Left colon (tissue), 2 donors: Measurements from ENCODE around the gene UGT1A7. TPM values are rescaled to one million over a fixed set of nuclear protein-coding genes. Genes with fewer than 3 reads are reported as not detected.

Experiments
- ATAC-seq: fragments of 200-7000 bp; cut with Tn5 transposase; one replicate; pipeline ENCODE4 v1.9.1; 2020; ENCODE audit warnings: mild to moderate bottlenecking, moderate library complexity
- DNase-seq, 2 donors: peaks; one replicate each; pipeline ENCODE4 v3.0.0-alpha.2; 2020
- intact Hi-C, 2 donors: fragments of 100-400 bp; cut with DNase I in 1 of 2; cut with micrococcal nuclease in 1 of 2; formaldehyde crosslinking; loops; one replicate each; pipeline versions ENCODE4 v1.11.2 to v1.14.0; 2022; cut with DNase I, micrococcal nuclease
- total RNA-seq, 2 donors: library from RNA; stranded (reverse); fragmentation: NEBNext Ultra II Directional; extraction: Animal tissue kit (Norgen Biotek cat#: 25700); gene quantifications; one replicate each; pipeline ENCODE4 v1.2.1, GENCODE V29; 2021
- donor health status: DM: no; HTN: no; CAD: no.
- donor health status: DM: yes; HTN: yes; CAD: no.

The UGT1A7 gene
- total RNA-seq, 2 donors from 2014 or later: 5.6 to 6.8 TPM

- DNase-seq (no peak), ATAC-seq (no peak)
- intact Hi-C loops: no loop called here
Observed at GRCh38 chr2:233789554-233789953, 107.9 kb downstream of the UGT1A7 start.

DNA sequence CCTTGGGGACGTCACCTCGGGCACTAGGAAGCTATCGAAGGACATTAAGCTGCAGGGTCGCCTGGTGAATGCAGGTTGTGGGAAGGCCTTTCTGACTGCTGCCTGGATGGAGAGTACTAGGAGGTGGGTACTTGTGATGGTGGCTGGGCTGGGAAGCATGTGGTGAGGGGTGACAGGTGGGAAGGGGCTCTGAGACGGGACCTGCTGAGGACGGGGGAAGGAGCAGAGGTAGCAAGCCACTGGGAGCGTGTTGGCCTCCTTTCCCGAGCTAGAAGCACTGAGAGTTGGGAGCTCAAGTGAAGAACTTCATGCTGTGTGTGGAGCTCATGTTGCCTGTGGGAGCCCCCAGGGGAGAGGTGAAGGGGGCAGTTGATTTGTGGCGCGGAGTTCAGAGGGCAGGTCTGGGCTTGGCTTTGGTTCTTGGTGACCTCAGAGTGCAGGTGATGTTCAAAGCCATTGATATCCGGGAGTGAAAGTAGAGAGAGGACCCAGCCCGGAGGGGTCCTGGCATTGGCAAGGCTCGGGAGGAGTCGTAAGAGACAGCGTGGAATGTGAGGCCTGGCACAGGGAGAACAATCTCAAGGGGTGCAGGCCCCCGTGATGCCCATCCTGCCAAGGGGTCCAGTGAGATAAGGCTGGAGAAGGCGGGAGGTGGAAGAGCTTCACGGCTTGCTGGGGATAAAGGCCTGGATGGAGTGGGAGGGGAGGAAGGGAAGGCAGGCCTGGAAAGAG is 109.6 kb downstream of the UGT1A7 start:
- DNase-seq (no peak), ATAC-seq (no peak)
- intact Hi-C loops: no loop called here

GRCh38 chr2:233791883-233792329 is 110.2 kb downstream of the UGT1A7 start:
- intact Hi-C loops: no loop called here
- no peak for DNase-seq
- no peak for ATAC-seq

DNA sequence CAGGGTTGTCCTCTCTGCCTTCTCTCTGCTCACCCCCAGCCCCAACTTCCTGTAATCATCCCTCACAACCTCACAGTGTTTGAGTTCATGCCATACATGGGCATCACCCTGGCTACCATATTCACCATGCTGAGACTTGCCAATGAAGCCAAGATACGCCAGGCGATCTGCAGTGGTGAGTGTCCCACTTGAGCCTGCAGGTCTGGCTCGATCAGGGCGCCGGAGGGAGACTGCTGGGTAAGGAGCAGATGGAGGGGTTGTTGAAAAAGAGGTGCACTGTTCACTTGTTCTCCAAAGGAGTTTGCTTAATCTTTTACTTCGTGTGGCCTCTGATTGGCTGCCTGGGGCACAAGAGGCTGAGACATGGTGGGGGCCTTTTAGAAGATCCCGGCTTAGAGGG is 111.0 kb downstream of the UGT1A7 start:
- intact Hi-C loops: no loop called here
- no peak for ATAC-seq
- DNase-seq: no peak

GRCh38 chr2:233793465-233794127 is 111.9 kb downstream of the UGT1A7 start:
- intact Hi-C loops: no loop called here
- DNase-seq: no peak
- ATAC-seq: no peak

- no peak for ATAC-seq
- intact Hi-C loops: no loop called here
- no peak for DNase-seq
Observed at GRCh38 chr2:233794128-233794658, 112.5 kb downstream of the UGT1A7 start.

- no peak for ATAC-seq
- intact Hi-C loops: no loop called here
- no peak for DNase-seq
Observed at GRCh38 chr2:233795735-233796171, 114.1 kb downstream of the UGT1A7 start.

GRCh38 chr2:233796254-233796653 is 114.6 kb downstream of the UGT1A7 start:
- intact Hi-C loops: no loop called here
- ATAC-seq: no peak
- no peak for DNase-seq

- no peak for ATAC-seq
- intact Hi-C loops: no loop called here
- DNase-seq: no peak
Observed at GRCh38 chr2:233798335-233799086, 116.8 kb downstream of the UGT1A7 start.

DNA sequence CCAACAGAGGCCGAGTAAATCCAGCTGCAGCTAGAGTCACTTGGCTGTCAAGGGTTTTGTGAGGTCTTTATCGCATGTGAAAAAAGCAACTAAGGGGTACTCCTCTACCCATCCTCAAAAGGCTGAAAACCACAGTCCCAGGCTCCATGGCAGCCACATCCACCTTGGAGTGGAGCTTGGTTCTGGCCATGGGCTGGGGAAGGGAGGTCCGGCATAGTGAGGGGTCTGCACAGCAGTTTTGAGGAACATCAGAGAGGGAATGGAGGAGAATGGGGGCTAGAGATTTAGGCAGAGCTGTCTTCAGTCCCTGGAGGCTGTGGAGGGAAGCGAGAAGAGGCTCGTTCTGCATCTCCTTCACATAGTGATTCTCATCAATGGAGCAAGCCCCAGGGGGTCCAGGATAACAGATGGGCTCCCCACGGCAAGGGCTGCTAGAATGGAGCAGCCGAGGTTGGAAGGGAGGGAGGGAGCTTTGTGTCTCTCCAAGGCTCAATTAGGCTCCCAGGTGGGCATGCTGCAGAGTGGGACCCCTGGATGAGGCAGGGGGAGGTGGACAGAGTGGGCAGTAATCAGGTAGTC is 117.5 kb downstream of the UGT1A7 start:
- DNase-seq (no peak), ATAC-seq (no peak)
- intact Hi-C loops: no loop called here

- intact Hi-C loops: no loop called here
- DNase-seq: no peak
Observed at GRCh38 chr2:233799716-233800115, 118.0 kb downstream of the UGT1A7 start.

GRCh38 chr2:233800208-233800607 is 118.5 kb downstream of the UGT1A7 start:
- intact Hi-C loops: no loop called here
- ATAC-seq: no peak
- DNase-seq: no peak

More at GRCh38 chr2:233799716-233800115, 118.0 kb downstream of the UGT1A7 start:
- no peak for ATAC-seq

- DNase-seq (no peak), ATAC-seq (no peak)
Observed at GRCh38 chr2:233801357-233802131, 119.8 kb downstream of the UGT1A7 start.

GRCh38 chr2:233802132-233802815 is 120.6 kb downstream of the UGT1A7 start:
- ATAC-seq: no peak
- DNase-seq: no peak
- intact Hi-C loops: no loop called here

More at GRCh38 chr2:233801357-233802131, 119.8 kb downstream of the UGT1A7 start:
- intact Hi-C loops: no loop called here

DNA sequence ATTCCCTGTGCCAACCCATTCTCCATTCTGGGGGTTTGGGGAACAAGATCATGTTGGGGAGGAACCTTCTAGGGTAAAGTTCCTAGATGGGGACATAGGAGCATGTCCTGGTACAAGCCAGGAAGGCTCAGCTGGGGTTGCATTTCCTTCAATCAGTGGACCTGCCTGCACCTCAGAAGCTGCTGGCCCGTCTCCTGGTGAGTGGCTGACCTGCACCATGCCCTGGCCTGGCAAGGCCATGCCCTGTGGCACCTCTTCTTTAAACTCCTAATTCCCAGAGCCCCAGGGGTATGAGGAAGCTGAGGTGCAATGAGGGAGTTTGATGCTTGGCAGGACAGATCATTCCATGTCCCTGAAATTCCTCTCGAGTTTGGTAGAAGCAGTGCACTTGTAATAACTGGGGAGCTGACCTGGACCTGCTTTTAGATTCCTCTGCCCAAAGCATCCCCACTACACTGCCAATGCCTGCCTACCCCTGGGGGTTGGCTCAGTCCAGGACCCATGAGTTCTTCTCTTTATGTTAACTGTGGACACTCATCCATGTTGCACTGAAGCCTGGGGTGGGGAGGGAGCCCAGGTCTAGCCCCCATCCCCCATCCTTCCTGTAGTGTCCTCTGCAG is 121.7 kb downstream of the UGT1A7 start:
- intact Hi-C loops: no loop called here
- ATAC-seq (no peak), DNase-seq (no peak)

- intact Hi-C loops: no loop called here
- DNase-seq (no peak), ATAC-seq (no peak)
Observed at GRCh38 chr2:233803994-233804393, 122.3 kb downstream of the UGT1A7 start.

- ATAC-seq (no peak), DNase-seq (no peak)
- intact Hi-C loops: no loop called here
Observed at GRCh38 chr2:233807215-233807865, 125.6 kb downstream of the UGT1A7 start.
